HG03045 (cell line): ENCODE data around the gene TMSB15A.
"Not testable (repeated sequence)": the region's sequence is repeated elsewhere in the genome, so short reads cannot be mapped to it uniquely, and the experiment has no call there.

Experiments
- ATAC-seq: cut with Tn5 transposase; IDR thresholded peaks from one replicate; pipeline ENCODE4 v1.9.1; 2021; ENCODE audit warnings: mild to moderate bottlenecking, moderate library complexity; ENCODE audit not compliant: unreplicated experiment

TMSB15A gene

DNA sequence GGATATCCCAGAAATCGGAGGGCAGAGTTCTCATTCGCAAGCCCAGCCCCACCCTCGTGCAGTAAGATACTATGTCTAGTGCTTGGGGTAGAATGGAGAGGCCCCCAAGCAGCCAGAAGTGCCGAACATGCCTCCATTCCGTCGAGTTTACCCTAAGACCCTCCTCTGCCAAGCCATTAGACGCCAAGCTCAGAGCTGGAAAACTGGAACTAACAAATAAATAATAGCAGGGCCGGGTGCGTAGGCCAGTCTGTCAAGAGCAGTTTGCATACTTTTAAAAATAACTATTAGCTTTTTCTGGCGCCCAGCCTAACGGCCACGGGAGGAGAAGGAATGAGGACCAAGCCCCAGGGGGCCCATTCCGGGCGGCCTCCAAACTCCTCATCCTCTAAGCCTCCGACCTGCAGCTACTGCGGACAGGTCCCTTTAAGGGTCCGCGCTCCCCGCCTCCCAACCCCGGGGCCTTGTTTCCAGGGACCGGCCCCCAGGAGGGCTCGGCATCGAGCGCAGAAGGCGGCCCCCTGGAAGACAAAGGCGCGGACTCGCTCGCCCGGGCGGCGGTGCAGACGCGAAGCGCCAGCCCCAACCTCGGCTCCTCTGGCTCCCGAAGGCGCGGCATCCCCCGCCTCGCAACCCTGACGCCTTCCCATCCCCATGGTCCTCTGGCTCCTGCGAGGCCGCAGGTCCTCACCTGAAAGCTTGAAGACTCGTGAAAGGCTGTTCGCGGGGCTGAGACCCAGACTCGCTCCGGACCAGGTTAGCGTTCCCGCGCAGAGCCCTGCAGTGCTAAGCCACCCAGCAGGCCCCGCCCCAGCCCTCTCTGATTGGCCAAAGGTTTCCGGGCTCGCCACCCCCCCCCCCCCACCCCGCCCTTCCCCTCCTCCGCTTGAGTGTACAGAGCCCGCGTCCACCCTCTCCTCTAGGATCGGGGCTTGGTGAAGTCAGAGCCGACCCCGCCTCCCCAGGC lies at the start of gene TMSB15A:
Gene TMSB15A (minus strand): TSS at position 765 of the 967 bp plus-strand sequence.
- peak; percentile 69 for ATAC-seq

DNA sequence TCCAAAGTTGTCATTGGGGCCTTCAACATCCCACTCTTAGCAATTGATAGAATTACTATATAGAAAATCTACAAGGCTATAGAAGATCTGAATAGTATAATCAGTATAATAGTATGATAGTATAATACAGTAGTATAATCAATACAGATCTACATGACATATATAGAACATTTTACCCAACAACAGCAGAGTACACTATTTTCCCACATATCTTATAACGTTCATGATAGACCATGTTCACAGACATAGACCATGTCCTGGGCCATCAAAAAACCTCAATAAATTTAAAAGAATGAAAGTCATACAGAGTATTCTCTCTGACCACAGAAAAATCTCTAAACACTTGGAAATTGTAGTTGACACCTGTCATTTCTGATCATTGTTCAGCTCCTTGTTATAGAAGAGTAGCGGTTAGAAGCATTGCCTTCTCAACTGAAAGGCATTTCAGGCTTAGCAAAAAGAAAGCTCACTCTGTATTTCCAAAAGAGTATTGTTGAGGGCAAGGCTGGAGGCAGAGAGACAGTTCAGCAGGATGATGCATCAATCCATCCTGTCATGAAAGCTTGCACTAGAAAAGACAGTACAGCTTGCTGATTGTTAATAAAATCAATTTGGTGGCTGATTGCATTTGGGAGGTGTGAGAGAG lies 44.0 kb upstream of the TMSB15A start:
- no peak for ATAC-seq

- ATAC-seq = no peak
These were observed 42.1 kb upstream of the TMSB15A start for GRCh38 chrX:102558607-102559006.

GRCh38 chrX:102548231-102548630 lies 31.7 kb upstream of the TMSB15A start:
- no peak for ATAC-seq

DNA sequence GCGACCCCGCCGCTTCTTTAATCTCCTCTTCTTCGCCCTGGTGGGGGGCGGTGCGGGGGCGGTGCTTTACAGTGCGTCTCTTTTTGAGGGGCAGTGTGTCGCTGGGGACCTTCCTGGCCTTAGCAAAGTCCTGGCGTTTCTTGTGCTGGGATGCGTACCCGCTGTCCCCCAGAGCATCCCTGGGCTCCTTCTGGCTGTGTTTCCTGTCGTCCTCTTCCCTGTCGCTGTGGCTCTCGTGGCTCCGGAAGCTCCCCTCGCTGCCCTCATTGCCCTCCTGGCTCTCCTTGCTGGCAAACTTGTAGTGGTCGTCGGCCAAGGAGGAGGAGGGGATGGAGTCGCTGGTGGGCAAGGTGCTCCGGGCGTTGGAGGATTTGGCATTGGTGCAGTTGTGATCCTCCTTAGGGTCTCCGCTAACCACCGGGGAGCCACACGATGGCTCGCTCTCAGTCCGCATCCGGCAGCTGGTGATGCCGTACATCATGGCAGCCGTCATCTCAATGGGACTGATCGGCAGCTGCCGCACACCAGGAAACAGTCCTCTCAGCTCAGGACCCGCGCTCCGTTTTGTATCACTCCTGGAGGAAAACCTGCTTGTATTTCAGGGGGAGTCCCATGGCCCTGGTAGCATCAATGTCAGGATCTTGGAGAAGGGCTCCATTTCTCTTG lies 30.4 kb upstream of the TMSB15A start:
- ATAC-seq = no peak

DNA sequence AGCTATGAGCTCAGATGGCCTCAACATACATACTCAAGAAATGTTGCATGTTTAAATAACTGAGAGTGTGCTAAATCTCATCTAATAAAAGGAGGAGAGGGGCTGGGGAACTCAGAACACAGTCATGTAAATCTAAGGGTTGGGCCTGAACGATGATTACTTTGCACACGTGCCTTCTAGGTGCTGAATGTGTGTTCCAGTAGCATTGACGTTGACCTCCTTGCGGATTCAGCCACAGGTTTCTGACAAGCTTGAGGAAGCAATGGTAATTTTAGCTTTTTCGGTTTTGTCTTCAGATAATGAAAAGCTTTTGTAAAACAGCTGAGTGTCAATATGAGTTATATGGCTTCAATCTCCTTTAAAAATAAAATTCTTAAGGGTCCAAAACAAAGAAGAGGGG lies 29.6 kb upstream of the TMSB15A start:
- ATAC-seq = not testable (repeated sequence)

GRCh38 chrX:102535958-102536357 lies 19.4 kb upstream of the TMSB15A start:
- no peak for ATAC-seq

DNA sequence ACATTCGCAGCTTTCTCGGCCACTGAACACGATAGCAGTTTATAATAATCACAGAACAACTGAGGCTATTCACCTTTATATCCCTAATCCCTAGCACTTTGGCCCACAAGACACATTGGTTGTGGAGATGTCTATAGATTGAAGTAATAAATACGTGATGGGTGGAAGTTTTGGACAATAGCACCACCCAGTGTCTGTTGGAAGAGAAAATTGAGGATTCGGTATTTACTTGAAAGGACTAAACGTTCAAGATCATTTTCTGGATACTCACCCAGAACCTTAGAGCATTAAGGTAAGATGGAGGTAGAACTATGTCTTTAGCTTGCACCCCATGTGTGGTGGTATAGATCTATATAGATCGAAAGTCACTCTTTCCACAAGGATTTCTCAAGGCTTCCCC lies 787 bp upstream of the TMSB15A start:
- ATAC-seq = no peak

DNA sequence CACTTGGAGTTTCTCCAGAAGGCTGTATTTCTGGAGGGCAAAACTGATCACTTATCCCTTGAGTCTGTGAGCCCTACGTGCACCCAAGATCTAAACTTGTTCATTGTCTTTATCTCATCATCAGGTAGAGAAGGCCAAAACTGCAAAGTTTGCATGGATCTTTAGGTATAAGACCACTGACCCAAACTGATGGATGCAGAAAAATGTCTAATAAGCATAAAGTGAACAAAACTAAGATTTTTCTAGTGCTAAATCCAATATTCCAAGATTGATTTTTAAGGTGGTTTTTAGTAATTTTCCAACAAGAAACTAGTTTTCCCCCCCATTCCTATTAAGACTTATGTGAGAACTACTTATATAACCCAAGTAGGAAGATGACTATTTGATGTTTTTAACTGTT lies 2.0 kb downstream of the TMSB15A start:
- ATAC-seq = no peak

DNA sequence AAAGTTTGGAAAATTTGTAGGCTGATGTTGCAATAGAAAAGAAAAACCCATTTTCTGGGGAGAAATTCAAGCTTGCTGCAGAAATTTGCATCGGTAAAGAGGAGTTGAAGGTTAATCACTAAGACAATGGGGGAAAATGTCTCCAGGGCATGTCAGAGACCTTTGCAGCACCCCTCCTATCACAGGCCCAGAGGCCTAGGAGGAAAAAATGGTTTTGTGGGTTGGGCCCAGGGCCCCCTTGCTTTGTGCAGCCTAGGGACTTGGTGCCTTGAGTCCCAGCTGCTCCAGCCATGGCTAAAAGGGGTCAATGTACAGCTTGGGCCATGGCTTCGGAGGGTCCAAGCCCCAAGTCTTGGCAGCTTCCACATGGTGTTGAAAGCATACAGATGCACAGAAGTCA lies 17.8 kb downstream of the TMSB15A start:
- no peak for ATAC-seq

DNA sequence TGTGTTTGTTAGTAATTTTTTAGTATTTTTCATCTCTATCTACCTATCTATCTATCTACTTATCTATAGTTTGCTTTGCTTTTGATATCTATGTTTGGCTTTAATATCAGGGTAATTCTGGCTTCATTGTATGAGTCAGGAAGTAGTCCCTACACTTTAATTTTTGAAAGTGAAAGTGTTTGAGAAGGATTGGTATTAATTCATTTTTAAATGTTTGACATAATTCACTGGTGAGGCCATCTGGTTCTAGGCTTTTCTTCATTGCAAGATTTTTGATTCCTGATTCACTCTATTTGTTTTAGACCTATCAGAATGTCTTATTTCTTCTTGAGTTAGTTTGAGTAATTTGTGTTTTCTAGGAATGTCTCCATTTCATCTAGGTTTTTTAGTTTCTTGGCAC lies 24.8 kb downstream of the TMSB15A start:
- ATAC-seq = no peak

DNA sequence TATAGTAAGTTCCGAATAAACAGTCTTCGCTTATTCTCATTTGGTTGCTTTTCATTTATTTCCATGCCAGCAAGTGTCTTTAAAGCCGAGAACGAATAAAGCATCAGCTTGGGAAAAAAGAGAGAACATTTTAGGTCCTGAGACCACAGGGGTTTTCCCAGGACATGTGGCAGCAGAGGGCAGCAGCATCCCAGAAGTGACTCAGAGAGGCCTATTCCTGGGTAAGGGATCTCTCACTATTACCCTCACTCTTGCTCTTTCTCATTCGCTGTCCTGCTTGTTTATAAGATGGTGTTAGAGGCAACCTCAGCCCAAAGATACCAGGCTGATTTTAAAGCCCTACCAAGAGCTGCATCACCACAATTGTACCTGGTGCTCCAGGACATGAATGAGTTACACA lies 37.8 kb downstream of the TMSB15A start:
- ATAC-seq = not testable (repeated sequence)

DNA sequence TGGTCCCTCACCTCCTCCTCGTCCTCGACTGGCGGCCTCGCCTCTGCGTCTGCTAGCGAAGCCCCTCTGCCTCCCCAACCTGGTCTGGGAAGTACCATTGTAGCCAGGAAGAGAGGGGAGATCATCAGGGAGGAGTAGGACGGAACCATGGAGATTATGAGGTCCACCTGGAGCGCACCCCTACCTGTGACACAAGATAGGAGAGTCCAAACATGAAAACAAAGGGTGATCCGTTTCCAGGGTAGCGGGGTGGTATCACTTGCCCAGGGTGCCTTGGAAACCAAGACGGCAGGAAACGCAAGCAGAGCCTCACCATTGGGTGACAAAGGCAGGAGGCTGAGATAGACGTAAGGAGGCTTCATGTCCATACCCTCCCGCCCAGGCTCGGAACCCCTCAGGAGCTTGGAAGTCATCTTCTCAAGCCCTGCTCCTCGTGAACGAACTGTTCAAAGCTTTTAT lies 44.7 kb downstream of the TMSB15A start, which contains the start of gene TCP11X2:
Gene TCP11X2 (minus strand): TSS at position 51 of the 459 bp plus-strand sequence.
- ATAC-seq = not testable (repeated sequence)

- not testable (repeated sequence) for ATAC-seq
These were observed 46.3 kb downstream of the TMSB15A start for GRCh38 chrX:102470215-102470614.
